GM12878 (cell line): Measurements from ENCODE around the gene PTPRJ. TPM values are rescaled to one million over a fixed set of nuclear protein-coding genes. Genes with fewer than 3 reads are reported as not detected.

Experiments used
- ATF7 ChIP-seq: fragments of 450-650 bp; IDR thresholded peaks from 2 replicates; pipeline ENCODE4 v1.6.1; 2016; ENCODE audit warnings: low read depth, mild to moderate bottlenecking
- FOXK2 ChIP-seq: fragments of 450-650 bp; IDR thresholded peaks from 2 replicates; pipeline ENCODE4 v1.6.1; 2017; ENCODE audit warnings: mild to moderate bottlenecking, moderate library complexity
- RFX5 ChIP-seq: IDR thresholded peaks from 2 replicates; pipeline ENCODE4 v1.6.1; 2011; ENCODE audit warnings: low read depth, low read length, improper control_type of control experiment
- ZSCAN29 ChIP-seq: fragments of 450-650 bp; IDR thresholded peaks from 2 replicates; pipeline ENCODE4 v1.6.1; 2017; ENCODE audit warnings: mild to moderate bottlenecking, moderate library complexity
- microRNA counts: library from miRNA; unstranded; fragments of <30 nt; microRNA quantifications from one replicate; lab custom pipeline; 2016
- microRNA-seq: library from miRNA; unstranded; fragments of <30 nt; microRNA quantifications from one replicate; pipeline ENCODE4, GENCODE V29; 2018
- polyA plus RNA-seq, 11 experiments: library from polyadenylated mRNA; depleted of rRNA in 4 of 11; unstranded in 6 of 11; stranded (reverse) in 5 of 11; fragments of >200 nt; fragmentation: Nextera tagmentation in 4 of 11; fragmentation: Illumina TruSeq in 1 of 11; extraction: Ambion mirVana in 4 of 11; extraction: Trizol in 1 of 11; gene quantifications; 1 replicate in 1 of 11; 2 replicates in 10 of 11; pipeline versions ENCODE4 v1.2.1 to v1.2.3, GENCODE V29; 2011 to 2016; ENCODE audit warnings: inconsistent platforms in 2 of 11, missing spikeins in 2 of 11, low read depth in 1 of 11
- small RNA-seq: library from RNA; depleted of rRNA; stranded (forward); fragments of <200 nt; gene quantifications from one replicate; pipeline ENCODE3, GENCODE V24; 2014
- total RNA-seq, 4 experiments: library from RNA; depleted of rRNA in 3 of 4; stranded (reverse); fragments of >200 nt in 3 of 4; fragmentation: Illumina TruSeq in 1 of 4; extraction: Trizol in 1 of 4; gene quantifications; 2 replicates each; pipeline versions ENCODE4 v1.2.1 to v1.2.3, GENCODE V29; 2013 to 2021
- TF ChIP-seq, protein P1 (sequence below): fragments of 150-350 bp; IDR thresholded peaks from 2 replicates; pipeline ENCODE4 v1.6.1; 2016; ENCODE audit warnings: low read depth, low read length
- TF ChIP-seq, protein P2 (sequence below): fragments of 450-650 bp; IDR thresholded peaks from 2 replicates; pipeline ENCODE4 v1.6.1; 2018; ENCODE audit warnings: mild to moderate bottlenecking, low read depth, moderate library complexity; ENCODE audit not compliant: partially characterized antibody

Gene PTPRJ
- total and polyA plus RNA-seq, 10 of the 15 experiments (the other 5 are each of a cell fraction or from before 2014, with no cell fraction given) = 0.22 to 22.4 (median 7.4) TPM

GRCh38 chr11:48216510-48216909 is 236.2 kb downstream of the PTPRJ start, which contains the start of gene OR4B1 (continued):
- TF ChIP-seq, protein P1, sequence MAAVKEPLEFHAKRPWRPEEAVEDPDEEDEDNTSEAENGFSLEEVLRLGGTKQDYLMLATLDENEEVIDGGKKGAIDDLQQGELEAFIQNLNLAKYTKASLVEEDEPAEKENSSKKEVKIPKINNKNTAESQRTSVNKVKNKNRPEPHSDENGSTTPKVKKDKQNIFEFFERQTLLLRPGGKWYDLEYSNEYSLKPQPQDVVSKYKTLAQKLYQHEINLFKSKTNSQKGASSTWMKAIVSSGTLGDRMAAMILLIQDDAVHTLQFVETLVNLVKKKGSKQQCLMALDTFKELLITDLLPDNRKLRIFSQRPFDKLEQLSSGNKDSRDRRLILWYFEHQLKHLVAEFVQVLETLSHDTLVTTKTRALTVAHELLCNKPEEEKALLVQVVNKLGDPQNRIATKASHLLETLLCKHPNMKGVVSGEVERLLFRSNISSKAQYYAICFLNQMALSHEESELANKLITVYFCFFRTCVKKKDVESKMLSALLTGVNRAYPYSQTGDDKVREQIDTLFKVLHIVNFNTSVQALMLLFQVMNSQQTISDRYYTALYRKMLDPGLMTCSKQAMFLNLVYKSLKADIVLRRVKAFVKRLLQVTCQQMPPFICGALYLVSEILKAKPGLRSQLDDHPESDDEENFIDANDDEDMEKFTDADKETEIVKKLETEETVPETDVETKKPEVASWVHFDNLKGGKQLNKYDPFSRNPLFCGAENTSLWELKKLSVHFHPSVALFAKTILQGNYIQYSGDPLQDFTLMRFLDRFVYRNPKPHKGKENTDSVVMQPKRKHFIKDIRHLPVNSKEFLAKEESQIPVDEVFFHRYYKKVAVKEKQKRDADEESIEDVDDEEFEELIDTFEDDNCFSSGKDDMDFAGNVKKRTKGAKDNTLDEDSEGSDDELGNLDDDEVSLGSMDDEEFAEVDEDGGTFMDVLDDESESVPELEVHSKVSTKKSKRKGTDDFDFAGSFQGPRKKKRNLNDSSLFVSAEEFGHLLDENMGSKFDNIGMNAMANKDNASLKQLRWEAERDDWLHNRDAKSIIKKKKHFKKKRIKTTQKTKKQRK = no peak
- TF ChIP-seq FOXK2 = no peak
- TF ChIP-seq RFX5 = no peak
- no peak for TF ChIP-seq ZSCAN29
- no peak for TF ChIP-seq ATF7
- TF ChIP-seq, protein P2, sequence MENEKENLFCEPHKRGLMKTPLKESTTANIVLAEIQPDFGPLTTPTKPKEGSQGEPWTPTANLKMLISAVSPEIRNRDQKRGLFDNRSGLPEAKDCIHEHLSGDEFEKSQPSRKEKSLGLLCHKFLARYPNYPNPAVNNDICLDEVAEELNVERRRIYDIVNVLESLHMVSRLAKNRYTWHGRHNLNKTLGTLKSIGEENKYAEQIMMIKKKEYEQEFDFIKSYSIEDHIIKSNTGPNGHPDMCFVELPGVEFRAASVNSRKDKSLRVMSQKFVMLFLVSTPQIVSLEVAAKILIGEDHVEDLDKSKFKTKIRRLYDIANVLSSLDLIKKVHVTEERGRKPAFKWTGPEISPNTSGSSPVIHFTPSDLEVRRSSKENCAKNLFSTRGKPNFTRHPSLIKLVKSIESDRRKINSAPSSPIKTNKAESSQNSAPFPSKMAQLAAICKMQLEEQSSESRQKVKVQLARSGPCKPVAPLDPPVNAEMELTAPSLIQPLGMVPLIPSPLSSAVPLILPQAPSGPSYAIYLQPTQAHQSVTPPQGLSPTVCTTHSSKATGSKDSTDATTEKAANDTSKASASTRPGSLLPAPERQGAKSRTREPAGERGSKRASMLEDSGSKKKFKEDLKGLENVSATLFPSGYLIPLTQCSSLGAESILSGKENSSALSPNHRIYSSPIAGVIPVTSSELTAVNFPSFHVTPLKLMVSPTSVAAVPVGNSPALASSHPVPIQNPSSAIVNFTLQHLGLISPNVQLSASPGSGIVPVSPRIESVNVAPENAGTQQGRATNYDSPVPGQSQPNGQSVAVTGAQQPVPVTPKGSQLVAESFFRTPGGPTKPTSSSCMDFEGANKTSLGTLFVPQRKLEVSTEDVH = no peak

MicroRNAs encoded within 50 kb of the gene (microRNA counts, 767-probe panel; counts per million panel counts)
- microRNA hsa-miR-3161 (lab: Ali Mortazavi, UCI) = 1,244 counts per million, percentile 41 among the panel's probes with 10 or more counts

Small RNAs within 50 kb of the gene (microRNA-seq; reads per million reads assigned to microRNA genes)
- not detected for gene MIR3161

Small RNAs within 50 kb of the gene (small RNA-seq; reads per million reads assigned to genes)
- not detected for gene MIR3161

Other genes starting within 250 kb of the PTPRJ start
- 88.3 and 92.4 TPM in 2 replicates for gene FNBP4, start 213.2 kb upstream of the PTPRJ start, total RNA-seq (2014; rRNA removed)
- gene FNBP4, start 213.2 kb upstream of the PTPRJ start, total RNA-seq (2014; rRNA removed; fragmentation: Illumina TruSeq; extraction: Trizol) = 95.5 and 100 TPM in 2 replicates
- 74.9 and 94.9 TPM in 2 replicates for gene FNBP4, start 213.2 kb upstream of the PTPRJ start, total RNA-seq (2021)
- gene FNBP4, start 213.2 kb upstream of the PTPRJ start, polyA plus RNA-seq (2011; rRNA removed) = 162 and 163 TPM in 2 replicates
- 138 and 153 TPM in 2 replicates for gene FNBP4, start 213.2 kb upstream of the PTPRJ start, polyA plus RNA-seq (2014; fragmentation: Illumina TruSeq; extraction: Trizol)
- 10 to 100 TPM; 19.7 to 21.9 TPM for gene FNBP4, start 213.2 kb upstream of the PTPRJ start, polyA plus RNA-seq (2014; fragmentation: Nextera tagmentation; extraction: Ambion mirVana)
- 121 and 127 TPM in 2 replicates for gene FNBP4, start 213.2 kb upstream of the PTPRJ start, polyA plus RNA-seq (2014; rRNA removed)
- gene FNBP4, start 213.2 kb upstream of the PTPRJ start, polyA plus RNA-seq (2016; fragmentation: Nextera tagmentation; extraction: Ambion mirVana) = 10 to 100 TPM; 63.3 to 65.4 TPM
- 49.5 and 49.8 TPM in 2 replicates for gene NUP160, start 132.2 kb upstream of the PTPRJ start, total RNA-seq (2014; rRNA removed)
- 51.2 and 52.2 TPM in 2 replicates for gene NUP160, start 132.2 kb upstream of the PTPRJ start, total RNA-seq (2014; rRNA removed; fragmentation: Illumina TruSeq; extraction: Trizol)
- gene NUP160, start 132.2 kb upstream of the PTPRJ start, total RNA-seq (2021) = 53.1 and 60.6 TPM in 2 replicates
- 62.2 and 70.0 TPM in 2 replicates for gene NUP160, start 132.2 kb upstream of the PTPRJ start, polyA plus RNA-seq (2011; rRNA removed)
- 57.0 and 66.1 TPM in 2 replicates for gene NUP160, start 132.2 kb upstream of the PTPRJ start, polyA plus RNA-seq (2014; fragmentation: Illumina TruSeq; extraction: Trizol)
- 10 to 100 TPM; 24.0 to 32.9 TPM for gene NUP160, start 132.2 kb upstream of the PTPRJ start, polyA plus RNA-seq (2014; fragmentation: Nextera tagmentation; extraction: Ambion mirVana)
- 39.2 and 41.6 TPM in 2 replicates for gene NUP160, start 132.2 kb upstream of the PTPRJ start, polyA plus RNA-seq (2014; rRNA removed)
- gene NUP160, start 132.2 kb upstream of the PTPRJ start, polyA plus RNA-seq (2016; fragmentation: Nextera tagmentation; extraction: Ambion mirVana) = 10 to 100 TPM; 81.2 to 87.6 TPM
- not detected in 2 replicates for gene OR4B1, start 236.3 kb downstream of the PTPRJ start, total RNA-seq (2014; rRNA removed)
- gene OR4B1, start 236.3 kb downstream of the PTPRJ start, total RNA-seq (2014; rRNA removed; fragmentation: Illumina TruSeq; extraction: Trizol) = not detected in 2 replicates
- gene OR4B1, start 236.3 kb downstream of the PTPRJ start, total RNA-seq (2021) = not detected in 2 replicates
- not detected in 2 replicates for gene OR4B1, start 236.3 kb downstream of the PTPRJ start, polyA plus RNA-seq (2011; rRNA removed)
- gene OR4B1, start 236.3 kb downstream of the PTPRJ start, polyA plus RNA-seq (2014; fragmentation: Illumina TruSeq; extraction: Trizol) = not detected in 2 replicates
- gene OR4B1, start 236.3 kb downstream of the PTPRJ start, polyA plus RNA-seq (2014; fragmentation: Nextera tagmentation; extraction: Ambion mirVana) = not detected
- gene OR4B1, start 236.3 kb downstream of the PTPRJ start, polyA plus RNA-seq (2014; rRNA removed) = not detected in 2 replicates
- gene OR4B1, start 236.3 kb downstream of the PTPRJ start, polyA plus RNA-seq (2016; fragmentation: Nextera tagmentation; extraction: Ambion mirVana) = not detected